ENCODE measurements around the gene EPS15.

- TF ChIP-seq CTCF (IDR thresholded peaks at IDR 0.05) (no peak), ATF2 (CRISPR knock-in tag; IDR thresholded peaks at IDR 0.05; ENCODE audit: borderline replicate concordance, low read depth) (no peak), CREB1 (CRISPR knock-in tag; IDR thresholded peaks at IDR 0.05) (no peak), ATF1 (CRISPR knock-in tag; IDR thresholded peaks at IDR 0.05) (no peak), ZNF121 (CRISPR knock-in tag; IDR thresholded peaks at IDR 0.05) (no peak), ZNF263 (CRISPR knock-in tag; IDR thresholded peaks at IDR 0.05; ENCODE audit: low read depth) (no peak), AFF4 (CRISPR knock-in tag; IDR thresholded peaks at IDR 0.05; ENCODE audit: borderline replicate concordance) (no peak), SMAD3 (CRISPR knock-in tag; IDR thresholded peaks at IDR 0.05; ENCODE audit: borderline replicate concordance) (no peak)
Observed at GRCh38 chr1:51555866-51556619, 37.0 kb upstream of the EPS15 start.
